PC-9 (cell line): ENCODE data around the gene TMEM198. TPM values are rescaled to one million over a fixed set of nuclear protein-coding genes. Genes with fewer than 3 reads are reported as not detected.

ENCODE experiments used
- BruUV-seq: library from RNA; stranded (reverse); fragments of 400-500 nt; replicated peaks from 2 replicates; lab custom pipeline; 2021; lab: Mats Ljungman, UMichigan
- CTCF ChIA-PET: fragments of 300-600 bp; sonication (Branson Sonifier 250); formaldehyde crosslinking; loops from one replicate; lab custom pipeline; 2022; ENCODE audit warnings: antibody characterized with exemption; lab: Charles Lee
- POLR2A ChIA-PET: fragments of 300-600 bp; sonication (Branson Sonifier 250); formaldehyde crosslinking; loops from one replicate; lab custom pipeline; 2022; ENCODE audit warnings: antibody characterized with exemption; ENCODE audit not compliant: unreplicated experiment; lab: Charles Lee
- DNase-seq, 2 experiments: peaks; one replicate each; pipeline versions ENCODE4 v3.0.0 to v3.0.0-alpha.2; 2015 to 2022; ENCODE audit warnings: mixed read lengths in 1 of 2
- H2AFZ ChIP-seq: fragments of 200-600 bp; sonication (generic); 2 replicates; pipeline ENCODE4 v1.8.1; 2017; ENCODE audit warnings: antibody characterized with exemption
- H3F3A ChIP-seq: fragments of 200-600 bp; sonication (generic); 2 replicates; pipeline ENCODE4 v1.8.1; 2017; ENCODE audit warnings: antibody characterized with exemption, mild to moderate bottlenecking, low read depth; ENCODE audit not compliant: insufficient read depth
- H3K27ac ChIP-seq: fragments of 200-600 bp; sonication (generic); 2 replicates; pipeline ENCODE4 v1.6.1; 2016; ENCODE audit warnings: mixed run types
- H3K27me3 ChIP-seq: fragments of 200-600 bp; sonication (generic); 2 replicates; pipeline ENCODE4 v1.6.1; 2016; ENCODE audit warnings: low read depth, mixed run types; ENCODE audit not compliant: insufficient read depth
- H3K36me3 ChIP-seq: fragments of 200-600 bp; sonication (generic); 2 replicates; pipeline ENCODE4 v1.6.1; 2016; ENCODE audit warnings: low read depth, mixed run types
- H3K4me1 ChIP-seq: fragments of 200-600 bp; sonication (generic); replicated peaks from 2 replicates; pipeline ENCODE4 v1.6.1; 2016; ENCODE audit warnings: mixed run types; ENCODE audit not compliant: insufficient read depth
- H3K4me2 ChIP-seq: fragments of 200-600 bp; sonication (generic); 2 replicates; pipeline ENCODE4 v1.6.1; 2017; ENCODE audit warnings: mixed run types
- H3K4me3 ChIP-seq: fragments of 200-600 bp; sonication (generic); 2 replicates; pipeline ENCODE4 v1.6.1; 2016; ENCODE audit warnings: mixed run types
- H3K79me2 ChIP-seq: fragments of 200-600 bp; sonication (generic); 2 replicates; pipeline ENCODE4 v1.6.1; 2017; ENCODE audit warnings: low read depth, mixed run types
- H3K9me2 ChIP-seq: fragments of 200-600 bp; sonication (generic); 2 replicates; pipeline ENCODE4 v1.8.1; 2017; ENCODE audit warnings: mild to moderate bottlenecking; ENCODE audit not compliant: insufficient read depth
- H3K9me3 ChIP-seq: fragments of 200-600 bp; sonication (generic); 2 replicates; pipeline ENCODE4 v1.8.1; 2016; ENCODE audit warnings: low read depth; ENCODE audit not compliant: insufficient read depth
- H4K20me1 ChIP-seq: fragments of 200-600 bp; sonication (generic); 2 replicates; pipeline ENCODE4 v1.8.1; 2017; ENCODE audit not compliant: insufficient read depth
- EZH2 ChIP-seq: fragments of 200-600 bp; sonication (generic); IDR thresholded peaks from 2 replicates; pipeline ENCODE4 v1.8.0; 2017; ENCODE audit warnings: antibody characterized with exemption, low read depth
- intact Hi-C: fragments of 100-400 bp; cut with micrococcal nuclease; formaldehyde crosslinking; loops from one replicate; pipeline ENCODE4 v1.10.0; 2022; ENCODE audit not compliant: unreplicated experiment
- total RNA-seq: library from RNA; stranded (reverse); gene quantifications from 2 replicates; pipeline ENCODE4 v1.2.3, GENCODE V29; 2021
- TF ChIP-seq, protein P1 (sequence below): fragments of 200-600 bp; sonication (generic); conservative IDR thresholded peaks from 2 replicates; pipeline ENCODE4 v1.6.1; 2017; ENCODE audit warnings: mixed run types, antibody characterized with exemption, mild to moderate bottlenecking, moderate library complexity

Gene TMEM198
- total RNA-seq, 1 experiment from 2014 or later, result 3.6 TPM

DNA sequence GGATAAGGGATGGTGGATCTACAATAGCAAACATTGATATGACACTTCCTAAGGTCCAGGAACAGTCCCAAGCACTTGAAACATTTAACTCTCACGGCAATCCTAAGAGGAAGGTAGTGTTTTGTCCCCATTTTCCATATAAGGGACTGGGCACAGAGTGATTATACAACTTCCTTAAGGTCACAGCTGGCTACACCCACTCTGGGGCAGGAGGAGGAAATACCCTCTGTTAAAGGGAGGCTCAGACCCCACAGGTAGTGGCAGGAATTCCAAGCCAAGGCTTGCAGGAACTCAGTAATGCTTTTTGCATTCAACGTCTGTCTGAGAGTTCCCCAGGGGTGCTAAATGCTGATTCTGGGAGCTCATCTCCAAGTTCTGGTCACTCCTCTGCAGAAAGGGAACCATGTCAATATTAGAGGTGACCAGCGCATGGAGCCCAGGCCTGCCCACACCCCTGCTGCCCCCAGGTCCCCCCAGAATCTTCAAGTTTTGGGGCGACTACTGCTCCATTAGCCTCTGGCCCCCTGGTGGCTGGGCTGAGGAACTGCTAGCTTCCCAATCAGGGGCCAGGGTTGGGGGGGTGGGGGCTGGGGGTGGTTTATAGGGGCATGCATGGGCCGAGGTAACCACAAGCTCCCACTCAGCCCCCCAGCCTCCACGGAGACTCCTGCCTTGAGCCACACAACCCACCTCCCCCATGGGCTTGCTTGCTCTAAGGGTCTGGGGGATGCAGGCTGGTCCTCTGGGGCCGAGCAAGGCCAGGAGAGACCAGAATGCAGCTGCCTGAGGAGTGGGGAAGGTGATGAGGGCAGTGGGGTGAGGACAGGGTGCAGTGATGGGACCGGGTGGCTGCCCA lies 16.4 kb downstream of the TMEM198 start:
- CTCF ChIA-PET, result interaction anchor here (0.5 to 1.4 kb wide), 2 partner anchors 11 to 116 kb away, joined by 3 to 8 read pairs; partner anchors contain the start of gene OBSL1
- no peaks in the 10 kb centered on the region for H3K79me2 ChIP-seq
- no peaks in the 10 kb centered on the region for H3K9me2 ChIP-seq
- no peaks in the 10 kb centered on the region for H3F3A ChIP-seq
- POLR2A ChIA-PET, result interaction anchor here (0.6 kb wide), 1 partner anchor 61 kb away, joined by 5 read pairs; no protein-coding TSS in a partner anchor
- H4K20me1 ChIP-seq, result no peaks in the 10 kb centered on the region
- H3K27me3 ChIP-seq, result no peaks in the 10 kb centered on the region
- no peaks in the 10 kb centered on the region for H3K4me1 ChIP-seq
- TF ChIP-seq, protein P1, sequence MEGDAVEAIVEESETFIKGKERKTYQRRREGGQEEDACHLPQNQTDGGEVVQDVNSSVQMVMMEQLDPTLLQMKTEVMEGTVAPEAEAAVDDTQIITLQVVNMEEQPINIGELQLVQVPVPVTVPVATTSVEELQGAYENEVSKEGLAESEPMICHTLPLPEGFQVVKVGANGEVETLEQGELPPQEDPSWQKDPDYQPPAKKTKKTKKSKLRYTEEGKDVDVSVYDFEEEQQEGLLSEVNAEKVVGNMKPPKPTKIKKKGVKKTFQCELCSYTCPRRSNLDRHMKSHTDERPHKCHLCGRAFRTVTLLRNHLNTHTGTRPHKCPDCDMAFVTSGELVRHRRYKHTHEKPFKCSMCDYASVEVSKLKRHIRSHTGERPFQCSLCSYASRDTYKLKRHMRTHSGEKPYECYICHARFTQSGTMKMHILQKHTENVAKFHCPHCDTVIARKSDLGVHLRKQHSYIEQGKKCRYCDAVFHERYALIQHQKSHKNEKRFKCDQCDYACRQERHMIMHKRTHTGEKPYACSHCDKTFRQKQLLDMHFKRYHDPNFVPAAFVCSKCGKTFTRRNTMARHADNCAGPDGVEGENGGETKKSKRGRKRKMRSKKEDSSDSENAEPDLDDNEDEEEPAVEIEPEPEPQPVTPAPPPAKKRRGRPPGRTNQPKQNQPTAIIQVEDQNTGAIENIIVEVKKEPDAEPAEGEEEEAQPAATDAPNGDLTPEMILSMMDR, result peak; percentile 82
- TF ChIP-seq EZH2, result no peak
- H3K4me3 ChIP-seq, result no peak overlapping the region
- intact Hi-C loops, result no loop called here
- DNase-seq, result no peak
- H3K4me2 ChIP-seq, result no peak overlapping the region
- no peaks in the 10 kb centered on the region for H3K9me3 ChIP-seq
- no peak overlapping the region for H3K27ac ChIP-seq
- no peak overlapping the region for H2AFZ ChIP-seq
- no TSS peak for BruUV-seq
- H3K36me3 ChIP-seq, result no peaks in the 10 kb centered on the region

DNA sequence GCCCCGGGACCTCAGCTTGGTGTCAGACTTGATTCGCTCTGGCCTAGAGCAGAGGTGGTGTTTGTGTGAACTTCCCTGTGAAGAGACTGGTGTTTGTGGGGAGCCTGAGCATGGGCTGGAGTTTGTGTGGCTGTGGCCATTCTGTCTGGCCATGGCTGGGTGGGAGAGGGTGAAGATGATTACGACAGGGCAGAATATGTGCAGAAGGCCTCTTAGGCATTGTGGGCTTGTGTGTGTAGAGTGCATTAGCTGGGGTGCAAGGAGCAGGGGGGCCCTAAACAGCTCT lies 17.0 kb downstream of the TMEM198 start:
- POLR2A ChIA-PET, result no interaction called here
- TF ChIP-seq, protein P1, result no peak
- no peak for TF ChIP-seq EZH2

DNA sequence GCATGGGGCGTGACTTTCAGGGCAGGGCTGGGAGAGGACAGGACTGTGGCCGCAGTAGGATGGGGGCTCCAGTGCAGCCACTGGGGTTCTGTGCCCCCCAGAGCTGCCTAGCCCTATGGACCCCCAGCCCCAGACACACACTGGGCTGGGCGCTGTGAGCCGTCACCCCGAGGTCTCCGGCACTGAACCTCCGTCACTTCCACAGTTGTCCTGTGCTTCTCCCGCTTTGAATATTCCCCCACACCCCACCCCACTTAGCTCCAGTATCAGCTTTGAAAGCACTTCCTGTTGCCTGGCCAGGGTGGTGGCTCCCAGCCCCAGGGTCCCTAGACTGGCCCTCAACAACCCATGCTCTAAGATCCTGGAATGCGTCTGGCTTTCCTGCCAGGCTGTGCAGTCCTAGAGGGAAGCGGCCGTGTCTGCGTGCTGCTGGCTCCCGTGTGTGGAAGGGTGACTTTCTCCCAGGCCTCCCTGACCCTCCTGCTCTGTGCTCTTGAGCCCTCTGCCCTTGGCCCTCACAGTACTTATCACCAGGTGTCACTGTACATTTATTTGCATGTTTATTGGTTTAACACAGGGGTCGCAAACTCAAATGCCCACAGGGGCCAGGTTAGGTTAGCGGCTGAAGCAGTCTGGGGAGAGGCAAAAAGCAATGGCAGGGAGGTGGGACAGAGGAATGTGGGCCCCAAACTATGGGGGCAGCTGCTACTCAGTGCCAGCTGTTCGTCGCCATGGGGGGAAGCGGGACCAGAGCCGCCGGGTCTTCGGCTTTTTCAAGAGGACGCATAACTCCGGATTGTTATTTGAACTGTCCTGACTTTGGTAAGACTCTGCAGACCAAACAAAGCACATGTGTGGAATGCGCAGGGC lies 17.6 kb downstream of the TMEM198 start:
- H3K4me1 ChIP-seq, result no peaks in the 10 kb centered on the region
- no peaks in the 10 kb centered on the region for H4K20me1 ChIP-seq
- H3K9me2 ChIP-seq, result no peaks in the 10 kb centered on the region
- H3F3A ChIP-seq, result no peaks in the 10 kb centered on the region
- ChIA-PET CTCF (interaction anchor here (0.6 to 1.2 kb wide), 2 partner anchors 9 to 47 kb away, joined by 3 read pairs; partner anchors contain the start of gene ASIC4), POLR2A (no interaction called here)
- H2AFZ ChIP-seq, result no peak overlapping the region
- no peak for DNase-seq
- TF ChIP-seq, protein P1, result no peak
- no peak for TF ChIP-seq EZH2
- BruUV-seq, result no TSS peak
- no peaks in the 10 kb centered on the region for H3K36me3 ChIP-seq
- no peaks in the 10 kb centered on the region for H3K79me2 ChIP-seq
- H3K4me2 ChIP-seq, result no peak overlapping the region
- no peaks in the 10 kb centered on the region for H3K27me3 ChIP-seq
- H3K4me3 ChIP-seq, result no peak overlapping the region
- no peaks in the 10 kb centered on the region for H3K9me3 ChIP-seq
- H3K27ac ChIP-seq, result no peak overlapping the region
- intact Hi-C loops, result no loop called here

More for the DNA sequence above, 17.0 kb downstream of the TMEM198 start:
- no peak overlapping the region for H3K4me3 ChIP-seq
- no peaks in the 10 kb centered on the region for H3K27me3 ChIP-seq
- H3K4me1 ChIP-seq, result no peaks in the 10 kb centered on the region
- no peaks in the 10 kb centered on the region for H3K9me2 ChIP-seq
- H3K27ac ChIP-seq, result no peak overlapping the region
- H3K79me2 ChIP-seq, result no peaks in the 10 kb centered on the region
- H3F3A ChIP-seq, result no peaks in the 10 kb centered on the region
- H3K36me3 ChIP-seq, result no peaks in the 10 kb centered on the region
- no peak overlapping the region for H3K4me2 ChIP-seq
- no peak overlapping the region for H2AFZ ChIP-seq
- no peak for DNase-seq
- H3K9me3 ChIP-seq, result no peaks in the 10 kb centered on the region
- BruUV-seq, result no TSS peak
- CTCF ChIA-PET, result interaction anchor here (1.4 kb wide), 1 partner anchor 10 kb away, joined by 8 read pairs; the partner anchor contains the start of gene OBSL1
- intact Hi-C loops, result no loop called here
- H4K20me1 ChIP-seq, result no peaks in the 10 kb centered on the region
